HG03108 (cell line): ENCODE results near the gene DCHS2.
A peak's percentile ranks its signal among the peaks of the same experiment; 100 is the strongest.

Source experiments
- ATAC-seq: cut with Tn5 transposase; IDR thresholded peaks from one replicate; pipeline ENCODE4 v1.9.1; 2021; ENCODE audit warnings: moderate library complexity; ENCODE audit not compliant: unreplicated experiment

DCHS2 gene

GRCh38 chr4:154406018-154406795 is 85.4 kb downstream of the DCHS2 start:
- peak; percentile 95 for ATAC-seq

- no peak for ATAC-seq
Measured at GRCh38 chr4:154399259-154399974, 92.2 kb downstream of the DCHS2 start.

- ATAC-seq = no peak
Measured at GRCh38 chr4:154390324-154390723, 101.3 kb downstream of the DCHS2 start.

DNA sequence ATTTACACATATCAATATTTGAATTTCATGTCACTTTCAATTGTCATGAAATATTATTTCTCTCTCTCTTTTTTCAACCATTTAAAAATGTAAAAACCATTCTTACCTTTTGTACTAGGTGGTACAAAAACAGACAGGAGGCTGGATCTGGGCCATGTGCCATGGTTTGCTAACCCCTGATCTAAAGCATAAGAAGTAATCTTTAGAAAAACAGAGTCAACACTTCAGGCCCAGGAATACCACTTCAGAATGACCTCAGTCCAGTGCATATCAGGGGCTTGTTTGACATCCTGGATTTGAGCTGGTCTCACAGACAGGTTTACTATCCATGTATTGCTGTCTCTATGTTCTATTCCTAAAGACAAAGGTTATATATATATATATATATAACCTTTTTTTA is 102.5 kb downstream of the DCHS2 start:
- no peak for ATAC-seq

GRCh38 chr4:154384012-154384411 is 107.6 kb downstream of the DCHS2 start:
- no peak for ATAC-seq

- ATAC-seq = no peak
Measured at GRCh38 chr4:154376486-154376885, 115.1 kb downstream of the DCHS2 start.

GRCh38 chr4:154368060-154368459 is 123.5 kb downstream of the DCHS2 start:
- ATAC-seq = no peak

DNA sequence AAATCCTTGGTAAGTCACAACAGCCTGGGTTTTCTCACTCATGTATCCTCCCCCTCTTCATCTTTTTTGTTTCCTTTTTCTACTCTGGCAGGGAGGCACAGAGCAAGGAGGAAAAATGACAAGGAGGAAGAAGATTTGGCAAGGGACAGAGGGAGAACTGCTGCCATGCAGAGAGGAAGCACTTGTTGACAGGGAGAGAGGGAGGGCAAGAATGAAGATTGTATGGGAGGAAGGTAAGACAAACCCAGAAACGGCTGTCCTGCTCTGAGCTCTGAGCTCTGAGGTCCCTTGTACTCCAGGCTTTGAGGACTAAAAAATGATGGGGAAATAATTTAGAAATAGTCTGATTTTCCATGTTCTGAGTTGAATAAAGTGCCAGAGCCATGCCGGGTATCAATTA is 123.9 kb downstream of the DCHS2 start:
- ATAC-seq = no peak

DNA sequence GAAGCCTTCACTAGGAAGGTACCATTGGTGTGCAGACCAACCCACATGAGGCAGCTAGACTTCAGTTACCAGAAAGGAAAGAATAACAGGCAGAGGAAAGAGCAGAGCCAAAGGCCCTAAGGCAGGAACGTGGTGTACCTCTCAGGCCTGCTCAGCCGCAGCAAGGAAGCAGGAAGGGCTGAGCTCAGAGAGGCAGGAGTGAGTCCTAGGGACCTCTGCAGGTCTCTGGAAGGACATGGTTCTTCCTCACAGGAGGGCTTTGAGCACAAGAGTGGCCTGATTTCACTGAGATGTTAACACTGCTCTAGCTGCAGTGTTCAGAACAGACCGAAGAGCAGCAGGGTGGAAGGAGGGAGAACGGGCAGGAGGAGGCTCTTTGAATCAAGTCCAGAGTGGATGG is 124.6 kb downstream of the DCHS2 start:
- ATAC-seq = no peak

GRCh38 chr4:154364066-154364845 is 127.3 kb downstream of the DCHS2 start:
- ATAC-seq = no peak

DNA sequence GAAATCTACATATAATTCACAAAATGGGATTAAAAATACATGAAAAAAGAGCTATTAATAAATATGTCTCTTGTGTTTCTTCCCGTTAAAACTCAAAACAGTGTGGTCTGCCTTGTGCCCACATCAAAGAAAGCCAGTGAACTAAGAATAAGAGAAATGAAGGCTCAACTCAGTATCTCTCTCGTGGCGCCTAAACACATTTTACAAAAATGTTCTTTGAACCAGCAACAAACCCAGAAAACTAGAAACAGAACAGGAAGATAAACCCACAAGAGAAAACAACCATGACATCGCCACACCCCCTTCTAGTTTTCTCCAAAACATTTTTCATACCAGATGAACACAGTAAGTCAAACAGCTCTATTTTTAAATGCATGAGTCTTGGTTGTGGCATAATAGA is 130.1 kb downstream of the DCHS2 start:
- ATAC-seq = no peak

- ATAC-seq = no peak
Measured at GRCh38 chr4:154360491-154360890, 131.1 kb downstream of the DCHS2 start.

GRCh38 chr4:154354883-154355282 is 136.7 kb downstream of the DCHS2 start:
- no peak for ATAC-seq

DNA sequence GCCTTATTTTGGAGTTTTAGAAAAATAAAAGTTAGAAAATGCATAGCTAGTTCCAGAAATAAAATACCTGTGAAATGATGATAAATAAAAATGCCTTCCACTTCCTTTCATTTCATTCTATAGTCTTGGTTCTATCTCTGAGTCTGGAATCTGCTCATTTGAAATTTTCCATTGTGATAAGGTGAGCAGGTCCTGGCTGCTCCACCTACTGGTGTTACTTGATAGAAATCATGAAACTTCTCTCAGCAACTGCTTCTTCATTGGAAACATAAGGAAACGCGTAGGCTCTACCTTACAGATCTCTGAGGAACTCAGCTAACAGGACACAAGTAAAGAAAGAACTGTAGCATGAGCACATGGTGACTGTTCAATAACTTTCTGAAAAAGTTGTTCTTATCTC is 141.8 kb downstream of the DCHS2 start:
- no peak for ATAC-seq

DNA sequence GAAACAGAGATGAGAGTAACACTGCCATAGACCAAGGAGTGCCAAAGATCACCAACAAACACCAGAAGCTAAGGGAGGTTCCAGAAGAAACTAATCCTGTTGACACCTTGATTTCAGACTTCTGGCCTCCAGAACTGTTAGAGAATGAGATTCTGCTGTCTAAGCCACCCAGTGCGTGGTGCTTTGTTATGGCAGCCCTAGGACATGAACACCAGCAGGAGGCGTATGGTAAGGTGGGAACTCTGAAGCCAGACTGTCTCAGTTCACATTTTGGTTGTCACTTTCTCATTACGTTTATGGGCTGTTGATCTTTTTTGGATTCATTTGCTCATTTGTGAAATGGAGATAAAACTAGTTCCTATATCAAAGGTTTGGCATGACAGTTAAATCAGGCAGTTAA is 142.9 kb downstream of the DCHS2 start:
- no peak for ATAC-seq

- ATAC-seq = no peak
Measured at GRCh38 chr4:154345359-154345758, 146.2 kb downstream of the DCHS2 start.

GRCh38 chr4:154344686-154345085 is 146.9 kb downstream of the DCHS2 start:
- ATAC-seq = no peak

DNA sequence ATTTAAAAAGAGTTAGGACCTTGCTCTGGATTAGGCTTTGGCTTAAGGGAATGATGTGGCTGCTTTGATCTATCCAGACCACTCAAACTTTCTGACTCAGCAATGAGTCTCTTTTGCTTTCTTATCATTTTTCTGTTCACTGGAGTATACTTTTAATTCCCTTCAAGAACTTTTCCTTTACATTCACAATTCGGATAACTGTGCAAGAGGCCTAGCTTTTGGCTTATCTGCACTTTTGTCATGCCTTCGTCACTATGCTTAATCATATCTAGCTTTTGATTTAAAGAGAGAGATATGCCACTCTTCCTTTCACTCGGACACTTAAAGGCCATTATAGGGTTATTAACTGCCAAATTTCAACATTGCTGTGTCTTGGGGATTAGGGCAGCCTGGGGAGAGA is 147.9 kb downstream of the DCHS2 start:
- no peak for ATAC-seq

- no peak for ATAC-seq
Measured at GRCh38 chr4:154341448-154341847, 150.2 kb downstream of the DCHS2 start.

- no peak for ATAC-seq
Measured at GRCh38 chr4:154335588-154335987, 156.0 kb downstream of the DCHS2 start.

DNA sequence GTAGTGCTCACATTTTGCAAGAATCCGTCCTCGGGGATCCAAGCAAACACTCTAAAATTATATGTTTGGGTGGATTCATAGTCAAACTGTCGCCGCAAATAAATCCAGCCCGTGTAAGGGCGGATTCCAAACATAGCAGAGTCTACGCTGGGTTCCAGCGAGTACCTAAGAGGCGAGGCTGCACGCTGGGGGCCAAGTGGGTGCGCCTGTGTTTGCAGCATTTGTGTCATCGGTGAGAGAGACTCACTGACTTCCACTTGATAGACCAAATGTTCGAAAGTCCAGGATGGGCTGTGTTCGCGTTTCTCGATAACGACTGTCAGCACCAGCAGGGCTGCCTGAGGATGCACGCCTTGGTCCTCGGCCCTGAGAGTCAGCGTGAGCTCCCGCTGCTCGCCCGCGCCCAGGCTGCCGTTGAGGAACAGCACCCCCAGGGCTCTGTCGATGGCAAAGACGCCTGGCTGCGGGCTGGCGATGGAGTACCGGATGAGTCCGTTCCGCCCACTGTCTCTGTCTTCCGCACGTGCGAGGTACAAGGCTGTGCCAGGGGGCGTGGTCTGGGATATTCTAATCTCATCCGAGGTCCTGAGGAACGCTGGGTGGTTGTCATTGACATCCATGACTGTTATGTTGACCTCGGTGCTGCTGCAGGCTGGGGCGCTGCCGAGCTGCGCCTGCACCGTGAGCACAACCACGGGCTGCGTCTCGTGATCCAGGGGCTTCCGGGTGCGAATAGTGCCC is 158.7 kb downstream of the DCHS2 start:
- ATAC-seq = peak; percentile 88
